ENCODE results near the gene DGKD. TPM values are rescaled to one million over a fixed set of nuclear protein-coding genes. Genes with fewer than 3 reads are reported as not detected.

The DGKD gene
- 10 to 100 TPM; 44.2 to 46.4 TPM for total RNA-seq

GRCh38 chr2:233353769-233354499 is at the start of gene DGKD:
TSS of gene DGKD (plus strand) at chr2:233354494. CDS start at chr2:233354519, 25 bp downstream.
- ChIA-PET POLR2A (interaction anchor here (1.0 to 1.5 kb wide), 3 partner anchors 16 to 86 kb away, joined by 3 to 7 read pairs (median 3); no protein-coding TSS in a partner anchor), CTCF (interaction anchor here (0.7 to 2.1 kb wide), 6 partner anchors 22 to 89 kb away, joined by 3 to 14 read pairs (median 3); no protein-coding TSS in a partner anchor)
- peak within 1 kb of the TSS; percentile 83 for H3K4me3 Mint-ChIP-seq

GRCh38 chr2:233307565-233307964 is 46.7 kb upstream of the DGKD start, which contains the start of gene SAG:
TSS of gene SAG (plus strand) at chr2:233307816. CDS start at chr2:233309190, 1,374 bp downstream.
- DNase-seq = no peak
- CTCF ChIA-PET = no interaction called here
- no peaks in the 10 kb centered on the region for H3K27me3 Mint-ChIP-seq
- H3K27ac Mint-ChIP-seq = no peak within 1 kb of the TSS
- H3K9me3 Mint-ChIP-seq = no peaks in the 10 kb centered on the region
- POLR2A ChIA-PET = no interaction called here
- H3K36me3 Mint-ChIP-seq = no peaks in the 10 kb centered on the region
- H3K4me3 Mint-ChIP-seq = no peak within 1 kb of the TSS
- H3K4me1 Mint-ChIP-seq (ENCODE audit: low read depth) = no peaks in the 10 kb centered on the region
- intact Hi-C loops (cut with micrococcal nuclease) = no loop called here

More at GRCh38 chr2:233353769-233354499, at the start of gene DGKD:
- Mint-ChIP-seq H3K36me3 (peaks cover 5% of the 10 kb centered on the region), H3K27me3 (no peaks in the 10 kb centered on the region), H3K9me3 (no peaks in the 10 kb centered on the region), H3K4me1 (ENCODE audit: low read depth) (peaks cover 57% of the 10 kb centered on the region), H3K27ac (peak within 1 kb of the TSS; percentile 80)
- intact Hi-C loops (cut with micrococcal nuclease) = loop anchor here (1.0 to 10.0 kb wide), 5 partner anchors 58 to 269 kb away; partner anchors contain the start of gene USP40
- DNase-seq = peak; percentile 84

- DNase-seq = no peak
- H3K27me3 Mint-ChIP-seq = no peaks in the 10 kb centered on the region
- no peaks in the 10 kb centered on the region for H3K36me3 Mint-ChIP-seq
- H3K4me3 Mint-ChIP-seq = no peak overlapping the region
- POLR2A ChIA-PET = no interaction called here
- no peaks in the 10 kb centered on the region for H3K9me3 Mint-ChIP-seq
- H3K4me1 Mint-ChIP-seq (ENCODE audit: low read depth) = no peaks in the 10 kb centered on the region
- intact Hi-C loops (cut with micrococcal nuclease) = no loop called here
- CTCF ChIA-PET = no interaction called here
- H3K27ac Mint-ChIP-seq = no peak overlapping the region
Observed at GRCh38 chr2:233311241-233311926, 42.9 kb upstream of the DGKD start.

GRCh38 chr2:233312874-233313273 is 41.4 kb upstream of the DGKD start:
- Mint-ChIP-seq H3K36me3 (no peaks in the 10 kb centered on the region), H3K27ac (no peak overlapping the region), H3K4me1 (ENCODE audit: low read depth) (no peaks in the 10 kb centered on the region), H3K9me3 (no peaks in the 10 kb centered on the region), H3K4me3 (no peak overlapping the region), H3K27me3 (no peaks in the 10 kb centered on the region)
- no peak for DNase-seq
- intact Hi-C loops (cut with micrococcal nuclease) = no loop called here
- ChIA-PET CTCF (no interaction called here), POLR2A (no interaction called here)

GRCh38 chr2:233314180-233314925 is 39.9 kb upstream of the DGKD start:
- ChIA-PET POLR2A (no interaction called here), CTCF (no interaction called here)
- DNase-seq = no peak
- intact Hi-C loops (cut with micrococcal nuclease) = no loop called here
- Mint-ChIP-seq H3K27ac (no peak overlapping the region), H3K27me3 (no peaks in the 10 kb centered on the region), H3K36me3 (no peaks in the 10 kb centered on the region), H3K4me3 (no peak overlapping the region), H3K4me1 (ENCODE audit: low read depth) (no peaks in the 10 kb centered on the region), H3K9me3 (no peaks in the 10 kb centered on the region)

GRCh38 chr2:233317196-233317943 is 36.9 kb upstream of the DGKD start:
- ChIA-PET POLR2A (no interaction called here), CTCF (no interaction called here)
- Mint-ChIP-seq H3K4me3 (no peak overlapping the region), H3K27me3 (no peaks in the 10 kb centered on the region), H3K36me3 (no peaks in the 10 kb centered on the region), H3K9me3 (no peaks in the 10 kb centered on the region), H3K27ac (no peak overlapping the region), H3K4me1 (ENCODE audit: low read depth) (no peaks in the 10 kb centered on the region)
- DNase-seq = no peak
- intact Hi-C loops (cut with micrococcal nuclease) = no loop called here

- H3K36me3 Mint-ChIP-seq = no peaks in the 10 kb centered on the region
- peaks cover 4% of the 10 kb centered on the region for H3K4me1 Mint-ChIP-seq (ENCODE audit: low read depth)
- ChIA-PET CTCF (no interaction called here), POLR2A (no interaction called here)
- no peak overlapping the region for H3K27ac Mint-ChIP-seq
- no peaks in the 10 kb centered on the region for H3K27me3 Mint-ChIP-seq
- H3K4me3 Mint-ChIP-seq = no peak overlapping the region
- DNase-seq = no peak
- no peaks in the 10 kb centered on the region for H3K9me3 Mint-ChIP-seq
- intact Hi-C loops (cut with micrococcal nuclease) = no loop called here
Observed at GRCh38 chr2:233319256-233319655, 35.0 kb upstream of the DGKD start.

- Mint-ChIP-seq H3K27me3 (no peaks in the 10 kb centered on the region), H3K4me3 (no peak overlapping the region), H3K36me3 (no peaks in the 10 kb centered on the region), H3K27ac (no peak overlapping the region), H3K9me3 (no peaks in the 10 kb centered on the region), H3K4me1 (ENCODE audit: low read depth) (peaks cover 4% of the 10 kb centered on the region)
- POLR2A ChIA-PET = no interaction called here
- CTCF ChIA-PET = no interaction called here
- no peak for DNase-seq
- intact Hi-C loops (cut with micrococcal nuclease) = no loop called here
Observed at GRCh38 chr2:233320470-233320869, 33.8 kb upstream of the DGKD start.

GRCh38 chr2:233321166-233321565 is 33.1 kb upstream of the DGKD start:
- Mint-ChIP-seq H3K4me1 (ENCODE audit: low read depth) (peaks cover 4% of the 10 kb centered on the region), H3K9me3 (no peaks in the 10 kb centered on the region), H3K27me3 (no peaks in the 10 kb centered on the region), H3K36me3 (no peaks in the 10 kb centered on the region), H3K4me3 (no peak overlapping the region), H3K27ac (no peak overlapping the region)
- POLR2A ChIA-PET = no interaction called here
- intact Hi-C loops (cut with micrococcal nuclease) = no loop called here
- CTCF ChIA-PET = no interaction called here
- no peak for DNase-seq

- CTCF ChIA-PET = interaction anchor here (0.6 kb wide), 1 partner anchor 971 kb away, joined by 4 read pairs; no protein-coding TSS in a partner anchor
- POLR2A ChIA-PET = no interaction called here
- Mint-ChIP-seq H3K4me1 (ENCODE audit: low read depth) (peaks cover 4% of the 10 kb centered on the region), H3K4me3 (no peak overlapping the region), H3K36me3 (no peaks in the 10 kb centered on the region), H3K27me3 (no peaks in the 10 kb centered on the region), H3K27ac (no peak overlapping the region), H3K9me3 (no peaks in the 10 kb centered on the region)
- intact Hi-C loops (cut with micrococcal nuclease) = no loop called here
- DNase-seq = no peak
Observed at GRCh38 chr2:233323851-233324250, 30.4 kb upstream of the DGKD start.

GRCh38 chr2:233325256-233325655 is 29.0 kb upstream of the DGKD start:
- Mint-ChIP-seq H3K27ac (no peak overlapping the region), H3K9me3 (no peaks in the 10 kb centered on the region), H3K36me3 (no peaks in the 10 kb centered on the region), H3K27me3 (no peaks in the 10 kb centered on the region), H3K4me3 (no peak overlapping the region), H3K4me1 (ENCODE audit: low read depth) (peaks cover 8% of the 10 kb centered on the region)
- POLR2A ChIA-PET = no interaction called here
- intact Hi-C loops (cut with micrococcal nuclease) = no loop called here
- no peak for DNase-seq
- CTCF ChIA-PET = no interaction called here

- POLR2A ChIA-PET = no interaction called here
- H3K36me3 Mint-ChIP-seq = no peaks in the 10 kb centered on the region
Observed at GRCh38 chr2:233325814-233326213, 28.5 kb upstream of the DGKD start.

More at GRCh38 chr2:233325814-233326213, 28.5 kb upstream of the DGKD start:
- CTCF ChIA-PET = no interaction called here
- intact Hi-C loops (cut with micrococcal nuclease) = no loop called here
- Mint-ChIP-seq H3K4me3 (no peak overlapping the region), H3K27ac (no peak overlapping the region), H3K9me3 (no peaks in the 10 kb centered on the region), H3K4me1 (ENCODE audit: low read depth) (peaks cover 8% of the 10 kb centered on the region), H3K27me3 (no peaks in the 10 kb centered on the region)
- DNase-seq = no peak

All from activated CD4-positive, alpha-beta memory T cell treated with anti-CD3 and anti-CD28 coated beads for 36 hours (primary cell).